ENCODE measurements around the gene UPK1A. TPM values are rescaled to one million over a fixed set of nuclear protein-coding genes. Genes with fewer than 3 reads are reported as not detected.

Gene UPK1A
- polyA plus RNA-seq, 1 donor from 2014 or later: not detected

GRCh38 chr19:35639321-35639639 is 27.0 kb upstream of the UPK1A start:
- no peaks in the 10 kb centered on the region for H4K20me1 ChIP-seq (ENCODE audit: insufficient read depth)
- no peaks in the 10 kb centered on the region for H3F3A ChIP-seq (ENCODE audit: insufficient read depth, low read length, poor library complexity, severe bottlenecking)
- no peak overlapping the region for H3K4me2 ChIP-seq (ENCODE audit: low read length)
- H3K4me3 ChIP-seq (ENCODE audit: low read length): no peak overlapping the region
- H3K9me3 ChIP-seq (ENCODE audit: low read length): no peaks in the 10 kb centered on the region
- H3K9ac ChIP-seq (ENCODE audit: low read length): no peak overlapping the region
- no peak overlapping the region for H2AFZ ChIP-seq (ENCODE audit: low read depth, low read length)
- H3K79me2 ChIP-seq (replicated peaks; ENCODE audit: insufficient read depth, low read length): no peaks in the 10 kb centered on the region
- H3K27ac ChIP-seq (ENCODE audit: low read length): no peak overlapping the region
- H3K9me2 ChIP-seq (ENCODE audit: insufficient read depth, low read length): no peaks in the 10 kb centered on the region
- H3K36me3 ChIP-seq (ENCODE audit: insufficient read depth, low read length): no peaks in the 10 kb centered on the region
- TF ChIP-seq POLR2AphosphoS5 (IDR thresholded peaks at IDR 0.05): no peak
- no peak for TF ChIP-seq EZH2 (IDR thresholded peaks at IDR 0.05; ENCODE audit: borderline replicate concordance, insufficient read depth, low read length, poor library complexity, severe bottlenecking)
- no peak for TF ChIP-seq EP300 (conservative IDR thresholded peaks at IDR 0.05; ENCODE audit: poor library complexity, severe bottlenecking)
- no peak for TF ChIP-seq CTCF (IDR thresholded peaks at IDR 0.05; ENCODE audit: poor library complexity, severe bottlenecking)
- no peak for TF ChIP-seq SMC3 (conservative IDR thresholded peaks at IDR 0.05; ENCODE audit: poor library complexity)
- no peak for TF ChIP-seq TAF1 (IDR thresholded peaks at IDR 0.05; ENCODE audit: low read depth)
- TF ChIP-seq RAD21 (conservative IDR thresholded peaks at IDR 0.05): no peak
- TF ChIP-seq MXI1 (conservative IDR thresholded peaks at IDR 0.05; ENCODE audit: poor library complexity, severe bottlenecking): no peak
- no peak for TF ChIP-seq REST (IDR thresholded peaks at IDR 0.05; ENCODE audit: borderline replicate concordance)
- H3K27me3 ChIP-seq (ENCODE audit: insufficient read depth, low read depth, low read length): peaks cover 10% of the 10 kb centered on the region

- Histone ChIP-seq H3K4me3 (ENCODE audit: low read length) (no peak overlapping the region), H4K20me1 (ENCODE audit: insufficient read depth) (no peaks in the 10 kb centered on the region), H3K9me2 (ENCODE audit: insufficient read depth, low read length) (no peaks in the 10 kb centered on the region), H3F3A (ENCODE audit: insufficient read depth, low read length, poor library complexity, severe bottlenecking) (no peaks in the 10 kb centered on the region), H3K79me2 (replicated peaks; ENCODE audit: insufficient read depth, low read length) (no peaks in the 10 kb centered on the region), H3K9ac (ENCODE audit: low read length) (no peak overlapping the region), H3K4me2 (ENCODE audit: low read length) (no peak overlapping the region), H3K9me3 (ENCODE audit: low read length) (no peaks in the 10 kb centered on the region), H2AFZ (ENCODE audit: low read depth, low read length) (no peak overlapping the region), H3K36me3 (ENCODE audit: insufficient read depth, low read length) (no peaks in the 10 kb centered on the region), H3K27me3 (ENCODE audit: insufficient read depth, low read depth, low read length) (peaks cover 15% of the 10 kb centered on the region), H3K27ac (ENCODE audit: low read length) (no peak overlapping the region)
- no peak for TF ChIP-seq RAD21 (conservative IDR thresholded peaks at IDR 0.05)
- no peak for TF ChIP-seq MXI1 (conservative IDR thresholded peaks at IDR 0.05; ENCODE audit: poor library complexity, severe bottlenecking)
- TF ChIP-seq POLR2AphosphoS5 (IDR thresholded peaks at IDR 0.05): no peak
- TF ChIP-seq TAF1 (IDR thresholded peaks at IDR 0.05; ENCODE audit: low read depth): no peak
- no peak for TF ChIP-seq REST (IDR thresholded peaks at IDR 0.05; ENCODE audit: borderline replicate concordance)
- TF ChIP-seq EP300 (conservative IDR thresholded peaks at IDR 0.05; ENCODE audit: poor library complexity, severe bottlenecking): no peak
- TF ChIP-seq CTCF (IDR thresholded peaks at IDR 0.05; ENCODE audit: poor library complexity, severe bottlenecking): no peak
- no peak for TF ChIP-seq SMC3 (conservative IDR thresholded peaks at IDR 0.05; ENCODE audit: poor library complexity)
- TF ChIP-seq EZH2 (IDR thresholded peaks at IDR 0.05; ENCODE audit: borderline replicate concordance, insufficient read depth, low read length, poor library complexity, severe bottlenecking): no peak
Measured at GRCh38 chr19:35639863-35640262, 26.5 kb upstream of the UPK1A start.

All from neural cell (in vitro differentiated cells).